Upper lobe of right lung (tissue), 1 donor: Measurements from ENCODE around the gene KLC1. TPM values are rescaled to one million over a fixed set of nuclear protein-coding genes. Genes with fewer than 3 reads are reported as not detected.

Source experiments
- ATAC-seq: fragments of 200-7000 bp; cut with Tn5 transposase; one replicate; pipeline ENCODE4 v1.9.1; 2020; ENCODE audit warnings: mild to moderate bottlenecking, moderate library complexity
- DNase-seq: peaks from one replicate; pipeline ENCODE4 v3.0.0-alpha.2; 2020
- H3K27ac ChIP-seq: fragments of 200-600 bp; one replicate; pipeline ENCODE4 v1.8.0; 2022
- H3K27me3 ChIP-seq: fragments of 200-600 bp; one replicate; pipeline ENCODE4 v1.8.0; 2022; ENCODE audit warnings: mild to moderate bottlenecking
- H3K36me3 ChIP-seq: fragments of 200-600 bp; one replicate; pipeline ENCODE4 v1.8.0; 2022
- H3K4me1 ChIP-seq: fragments of 200-600 bp; one replicate; pipeline ENCODE4 v1.8.0; 2022
- H3K4me3 ChIP-seq: fragments of 200-600 bp; one replicate; pipeline ENCODE4 v1.8.0; 2022; ENCODE audit warnings: mild to moderate bottlenecking
- H3K9me3 ChIP-seq: fragments of 200-600 bp; one replicate; pipeline ENCODE4 v1.8.0; 2022
- intact Hi-C: fragments of 100-400 bp; cut with DNase I; formaldehyde crosslinking; loops from one replicate; pipeline ENCODE4 v1.11.0; 2022
- total RNA-seq: library from RNA; stranded (reverse); fragmentation: NEBNext Ultra II Directional; extraction: Animal tissue kit (Norgen Biotek cat#: 25700); gene quantifications from one replicate; pipeline ENCODE4 v1.2.1, GENCODE V29; 2021
- TF ChIP-seq, protein P1 (sequence below): fragments of 200-600 bp; IDR thresholded peaks from one replicate; pipeline ENCODE4 v1.8.0; 2022; ENCODE audit warnings: antibody characterized with exemption
- donor health status: DM: no; HTN: yes; CAD: no; lungs with severe emphysema.

Gene KLC1
- total RNA-seq, 1 donor from 2014 or later = 172 TPM

DNA sequence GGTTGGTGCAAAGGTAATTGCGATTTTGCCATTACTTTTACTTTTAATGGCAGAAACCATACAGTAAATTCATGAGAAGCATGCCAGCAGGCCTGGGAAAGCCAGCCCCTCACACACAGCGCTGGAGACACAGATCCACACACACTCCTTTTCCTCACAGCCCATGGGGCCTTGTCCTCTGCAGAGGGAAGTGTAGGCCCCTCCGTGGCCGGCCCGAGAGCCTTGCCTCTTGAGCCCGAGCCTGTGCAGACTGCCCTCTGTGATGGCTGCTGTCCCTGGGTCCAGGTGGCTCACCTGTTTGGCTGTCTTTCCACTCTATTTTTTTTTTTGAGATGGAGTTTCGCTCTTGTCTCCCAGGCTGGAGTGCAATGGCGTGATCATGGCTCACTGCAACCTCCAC is 46.9 kb downstream of the KLC1 start:
- Histone ChIP-seq H3K9me3 (no peaks in the 10 kb centered on the region), H3K27me3 (no peaks in the 10 kb centered on the region), H3K4me3 (no peak overlapping the region), H3K27ac (no peak overlapping the region), H3K36me3 (peaks cover 100% of the 10 kb centered on the region), H3K4me1 (peaks cover 10% of the 10 kb centered on the region)
- TF ChIP-seq, protein P1, sequence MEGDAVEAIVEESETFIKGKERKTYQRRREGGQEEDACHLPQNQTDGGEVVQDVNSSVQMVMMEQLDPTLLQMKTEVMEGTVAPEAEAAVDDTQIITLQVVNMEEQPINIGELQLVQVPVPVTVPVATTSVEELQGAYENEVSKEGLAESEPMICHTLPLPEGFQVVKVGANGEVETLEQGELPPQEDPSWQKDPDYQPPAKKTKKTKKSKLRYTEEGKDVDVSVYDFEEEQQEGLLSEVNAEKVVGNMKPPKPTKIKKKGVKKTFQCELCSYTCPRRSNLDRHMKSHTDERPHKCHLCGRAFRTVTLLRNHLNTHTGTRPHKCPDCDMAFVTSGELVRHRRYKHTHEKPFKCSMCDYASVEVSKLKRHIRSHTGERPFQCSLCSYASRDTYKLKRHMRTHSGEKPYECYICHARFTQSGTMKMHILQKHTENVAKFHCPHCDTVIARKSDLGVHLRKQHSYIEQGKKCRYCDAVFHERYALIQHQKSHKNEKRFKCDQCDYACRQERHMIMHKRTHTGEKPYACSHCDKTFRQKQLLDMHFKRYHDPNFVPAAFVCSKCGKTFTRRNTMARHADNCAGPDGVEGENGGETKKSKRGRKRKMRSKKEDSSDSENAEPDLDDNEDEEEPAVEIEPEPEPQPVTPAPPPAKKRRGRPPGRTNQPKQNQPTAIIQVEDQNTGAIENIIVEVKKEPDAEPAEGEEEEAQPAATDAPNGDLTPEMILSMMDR = no peak
- intact Hi-C loops = no loop called here
- peak; percentile 9 for ATAC-seq
- no peak for DNase-seq

DNA sequence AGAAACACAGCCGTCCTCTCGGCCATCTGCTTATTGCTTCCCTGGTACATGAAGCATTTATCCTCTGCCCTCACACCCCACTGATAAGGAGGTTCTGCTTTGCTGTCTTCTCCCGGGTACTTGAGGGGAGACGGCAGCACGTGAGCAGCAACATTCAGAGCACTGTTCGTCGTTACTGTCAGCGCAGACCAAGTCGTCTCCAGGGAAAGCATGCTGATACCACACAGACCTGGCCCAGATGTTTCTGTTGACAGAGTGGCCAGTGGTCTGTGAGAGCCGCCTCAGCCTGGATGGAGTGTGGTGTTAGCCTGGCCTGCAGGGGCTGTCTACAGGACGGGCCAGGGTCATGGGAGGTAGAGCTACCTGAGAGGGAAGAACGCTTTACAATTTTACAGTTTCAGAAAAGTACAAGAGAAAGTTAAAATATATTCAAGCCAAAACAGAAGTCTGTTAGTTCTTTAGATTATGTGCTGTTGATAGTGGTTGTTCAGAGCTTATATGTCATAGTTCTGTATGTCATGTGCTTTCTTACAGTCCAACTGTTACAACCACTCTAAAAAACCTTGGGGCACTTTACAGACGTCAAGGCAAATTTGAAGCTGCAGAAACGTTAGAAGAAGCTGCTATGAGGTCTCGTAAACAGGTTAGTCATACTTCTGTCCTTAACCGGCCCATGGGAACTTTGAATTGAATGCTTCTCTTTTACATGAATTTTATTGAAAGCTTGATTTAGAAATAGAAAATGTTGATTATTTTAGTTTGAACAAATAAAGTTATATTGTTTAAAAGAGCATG is 48.1 kb downstream of the KLC1 start:
- Histone ChIP-seq H3K27ac (no peak overlapping the region), H3K4me1 (peaks cover 10% of the 10 kb centered on the region), H3K9me3 (no peaks in the 10 kb centered on the region), H3K36me3 (peaks cover 100% of the 10 kb centered on the region), H3K4me3 (no peak overlapping the region), H3K27me3 (no peaks in the 10 kb centered on the region)
- DNase-seq = no peak
- TF ChIP-seq, protein P1 = no peak
- intact Hi-C loops = no loop called here
- ATAC-seq = no peak

DNA sequence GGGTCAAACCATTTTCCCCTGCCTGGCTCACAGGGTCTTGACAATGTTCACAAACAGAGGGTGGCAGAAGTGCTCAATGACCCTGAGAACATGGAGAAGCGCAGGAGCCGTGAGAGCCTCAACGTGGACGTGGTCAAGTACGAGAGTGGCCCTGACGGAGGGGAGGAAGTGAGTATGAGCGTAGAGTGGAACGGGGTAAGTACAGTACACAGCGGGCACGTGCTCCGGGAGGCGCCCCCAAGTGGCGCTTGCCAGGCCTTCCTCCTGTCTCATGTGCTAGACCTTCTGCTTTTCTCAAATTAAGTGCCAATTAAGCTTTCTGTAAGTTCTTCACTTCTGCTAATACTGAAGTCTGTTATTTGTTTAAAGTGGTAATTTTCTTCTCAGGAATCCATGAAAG is 50.3 kb downstream of the KLC1 start:
- intact Hi-C loops = no loop called here

DNA sequence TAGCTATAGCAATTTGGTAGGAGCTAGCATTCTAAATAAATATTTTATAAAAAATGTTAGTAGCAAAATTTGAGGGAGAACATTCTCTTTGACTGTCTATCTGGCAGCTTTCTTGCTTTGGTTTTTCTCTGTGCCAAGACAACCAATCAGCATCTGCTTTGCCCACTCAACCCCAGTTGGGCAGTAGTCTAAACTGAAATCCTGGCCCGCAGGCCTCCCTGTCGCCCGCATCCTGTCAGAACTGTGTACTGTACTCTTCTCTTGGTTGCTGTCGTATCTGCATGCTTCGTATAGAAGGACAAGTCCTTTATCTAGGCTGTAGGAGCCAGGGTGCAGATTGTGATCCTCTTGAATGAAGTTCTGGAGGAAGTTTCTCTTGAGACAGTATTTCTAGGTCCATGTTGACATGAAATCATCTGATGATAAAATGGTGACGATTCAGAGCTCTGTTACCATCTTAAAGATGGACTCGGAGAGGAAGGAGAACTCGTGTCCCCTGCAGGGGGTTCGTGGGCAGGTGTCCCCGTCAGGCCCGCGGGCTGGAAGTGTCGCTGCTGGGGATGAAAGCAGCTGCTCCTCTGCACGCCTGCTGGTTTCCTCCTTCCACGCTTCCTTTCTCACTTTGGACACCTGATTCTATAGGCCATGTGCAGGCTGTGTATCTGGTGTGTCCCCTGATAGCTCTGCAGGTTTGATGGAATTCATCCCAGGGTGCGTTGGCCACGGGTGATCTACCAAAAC is 51.6 kb downstream of the KLC1 start:
- Histone ChIP-seq H3K9me3 (no peaks in the 10 kb centered on the region), H3K27me3 (no peaks in the 10 kb centered on the region), H3K4me1 (peaks cover 10% of the 10 kb centered on the region), H3K4me3 (no peak overlapping the region), H3K27ac (no peak overlapping the region), H3K36me3 (peaks cover 100% of the 10 kb centered on the region)
- no peak for ATAC-seq
- DNase-seq = no peak
- TF ChIP-seq, protein P1 = no peak
- intact Hi-C loops = no loop called here

More for the DNA sequence above, 50.3 kb downstream of the KLC1 start:
- Histone ChIP-seq H3K27ac (no peak overlapping the region), H3K4me3 (no peak overlapping the region), H3K4me1 (peaks cover 10% of the 10 kb centered on the region), H3K36me3 (peaks cover 100% of the 10 kb centered on the region), H3K9me3 (no peaks in the 10 kb centered on the region), H3K27me3 (no peaks in the 10 kb centered on the region)
- ATAC-seq (peak; percentile 97), DNase-seq (peak; percentile 79)
- TF ChIP-seq, protein P1 = peak; percentile 49

DNA sequence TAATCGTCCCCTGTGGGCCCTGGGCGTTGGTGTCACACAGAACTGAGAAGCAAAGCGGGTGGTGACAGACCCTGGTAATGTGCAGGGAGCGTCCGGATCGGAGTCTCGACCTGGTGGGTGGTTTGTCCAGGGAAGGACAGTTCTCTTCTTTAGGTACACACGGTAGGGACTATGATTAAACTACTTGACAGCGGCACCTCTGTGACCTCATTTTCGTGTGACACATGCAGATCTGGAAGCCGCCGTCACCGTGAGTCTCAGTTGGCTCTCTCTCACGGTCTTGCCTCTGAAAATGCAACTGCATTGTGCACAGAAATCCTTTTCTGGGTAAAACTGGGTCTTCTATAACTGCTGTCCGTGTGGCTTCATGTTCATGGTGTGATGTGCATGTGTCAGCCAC is 54.1 kb downstream of the KLC1 start:
- no peak overlapping the region for H3K4me3 ChIP-seq
- no peak for ATAC-seq
- TF ChIP-seq, protein P1 = no peak
- H3K9me3 ChIP-seq = no peaks in the 10 kb centered on the region
- DNase-seq = no peak
- H3K27me3 ChIP-seq = no peaks in the 10 kb centered on the region
- intact Hi-C loops = no loop called here
- no peak overlapping the region for H3K27ac ChIP-seq
- H3K36me3 ChIP-seq = peaks cover 100% of the 10 kb centered on the region
- peaks cover 17% of the 10 kb centered on the region for H3K4me1 ChIP-seq
